HCT116 (cell line): Measurements from ENCODE around the gene PLG. TPM values are rescaled to one million over a fixed set of nuclear protein-coding genes. Genes with fewer than 3 reads are reported as not detected.

Experiments used
- ATAC-seq: fragments of 200-7000 bp; cut with Tn5 transposase; 2 replicates; pipeline ENCODE4 v1.9.1; 2020; ENCODE audit warnings: mild to moderate bottlenecking, moderate library complexity
- BruUV-seq: library from RNA; stranded (reverse); fragments of 400-500 nt; replicated peaks from 2 replicates; lab custom pipeline; 2021; lab: Mats Ljungman, UMichigan
- CTCF ChIA-PET: fragments of 300-600 bp; sonication (Branson Sonifier 250); formaldehyde crosslinking; loops from one replicate; lab custom pipeline; 2021; ENCODE audit warnings: antibody characterized with exemption; lab: Charles Lee
- POLR2A ChIA-PET: fragments of 300-600, 350-600 bp; sonication (Branson Sonifier 250); formaldehyde crosslinking; loops from one replicate; lab custom pipeline; 2021; ENCODE audit warnings: antibody characterized with exemption; lab: Charles Lee
- RAD21 ChIA-PET, 2 experiments: fragments of 300-600 bp; sonication (Branson Sonifier 250); formaldehyde crosslinking; loops; one replicate each; lab custom pipeline; 2023; ENCODE audit warnings: low total read pairs in 2 of 2; ENCODE audit not compliant: uncharacterized antibody in 2 of 2, unreplicated experiment in 2 of 2, low non-redundant PET in 1 of 2; lab: Charles Lee
- DNase-seq: peaks from one replicate; pipeline ENCODE4 v3.0.0-alpha.2; 2010; ENCODE audit warnings: low read depth, low spot score
- H2AFZ ChIP-seq: fragments of 200-600 bp; shearing (Covaris generic), sonication (generic); 2 replicates; pipeline ENCODE4 v1.6.1; 2017; ENCODE audit warnings: low read depth, mixed run types, mixed read lengths, antibody characterized with exemption, low read length; ENCODE audit not compliant: poor library complexity, severe bottlenecking
- H3K27ac ChIP-seq: 2 replicates; pipeline ENCODE4 v1.5.1; 2012; ENCODE audit warnings: low read depth, low read length
- H3K27me3 ChIP-seq: fragments of 200-600 bp; sonication (generic); 2 replicates; pipeline ENCODE4 v1.6.1; 2016; ENCODE audit warnings: mixed run types, low read length, mixed read lengths; ENCODE audit not compliant: insufficient read depth
- H3K36me3 ChIP-seq, 2 experiments: fragments of 200-500 bp in 1 of 2; fragments of 200-600 bp in 1 of 2; sonication (Bioruptor generic) in 1 of 2; sonication (generic) in 1 of 2; 2 replicates each; pipeline versions ENCODE4 v1.5.1 to v1.6.1; 2014 to 2016; ENCODE audit warnings: low read length in 2 of 2, inconsistent platforms in 1 of 2, mixed read lengths in 1 of 2, mixed run types in 1 of 2; ENCODE audit not compliant: insufficient read depth in 2 of 2, control insufficient read depth in 1 of 2
- H3K4me1 ChIP-seq, 2 experiments: fragments of 200-600 bp in 1 of 2; sonication (generic) in 1 of 2; 2 replicates each; pipeline versions ENCODE4 v1.5.1 to v1.6.1; 2012 to 2017; ENCODE audit warnings: low read length in 2 of 2, inconsistent platforms in 1 of 2, mild to moderate bottlenecking in 1 of 2, mixed read lengths in 1 of 2, mixed run types in 1 of 2, moderate library complexity in 1 of 2; ENCODE audit not compliant: insufficient read depth in 2 of 2, control insufficient read depth in 1 of 2
- H3K4me2 ChIP-seq: fragments of 200-600 bp; sonication (generic); 2 replicates; pipeline ENCODE4 v1.6.1; 2017; ENCODE audit warnings: mixed run types, low read length, mixed read lengths
- H3K4me3 ChIP-seq, 2 experiments: fragments of 200-600 bp in 1 of 2; sonication (generic) in 1 of 2; replicated peaks in 1 of 2; 2 replicates each; pipeline ENCODE4 v1.5.1; 2011 to 2016; ENCODE audit warnings: low read length in 2 of 2, control low read depth in 1 of 2, low read depth in 1 of 2, mild to moderate bottlenecking in 1 of 2, mixed read lengths in 1 of 2, mixed run types in 1 of 2
- H3K79me2 ChIP-seq: fragments of 200-600 bp; sonication (generic); 2 replicates; pipeline ENCODE4 v1.6.1; 2017; ENCODE audit warnings: mild to moderate bottlenecking, mixed run types, low read length, moderate library complexity, mixed read lengths; ENCODE audit not compliant: insufficient read depth
- H3K9ac ChIP-seq: fragments of 200-600 bp; sonication (generic); 2 replicates; pipeline ENCODE4 v1.6.1; 2016; ENCODE audit warnings: low read length, mixed read lengths
- H3K9me2 ChIP-seq: fragments of 200-600 bp; sonication (generic), shearing (Covaris generic); 2 replicates; pipeline ENCODE4 v1.6.1; 2017; ENCODE audit warnings: mixed run types, mild to moderate bottlenecking, moderate library complexity; ENCODE audit not compliant: insufficient read depth
- H3K9me3 ChIP-seq, 2 experiments: fragments of 200-500 bp in 1 of 2; fragments of 200-600 bp in 1 of 2; sonication (Bioruptor generic) in 1 of 2; sonication (generic) in 1 of 2; 2 replicates each; pipeline ENCODE4 v1.6.1; 2014 to 2017; ENCODE audit warnings: low read length in 2 of 2, mixed read lengths in 2 of 2, inconsistent platforms in 1 of 2, low read depth in 1 of 2, mild to moderate bottlenecking in 1 of 2, mixed run types in 1 of 2, moderate library complexity in 1 of 2; ENCODE audit not compliant: control insufficient read depth in 1 of 2, insufficient read depth in 1 of 2
- H4K20me1 ChIP-seq: fragments of 200-600 bp; sonication (generic), shearing (Covaris generic); 2 replicates; pipeline ENCODE4 v1.6.1; 2017; ENCODE audit warnings: mixed run types, mild to moderate bottlenecking, moderate library complexity; ENCODE audit not compliant: insufficient read depth
- CBX3 ChIP-seq: IDR thresholded peaks from 2 replicates; pipeline ENCODE4 v1.6.1; 2012; ENCODE audit warnings: low read depth
- CEBPB ChIP-seq: IDR thresholded peaks from 2 replicates; pipeline ENCODE4 v1.6.1; 2012; ENCODE audit warnings: low read depth
- EGR1 ChIP-seq: IDR thresholded peaks from 2 replicates; pipeline ENCODE4 v1.6.1; 2012; ENCODE audit warnings: low read depth
- ELF1 ChIP-seq: IDR thresholded peaks from 2 replicates; pipeline ENCODE4 v1.6.1; 2012; ENCODE audit warnings: low read depth, borderline replicate concordance
- EZH2 ChIP-seq: fragments of 200-600 bp; sonication (generic); IDR thresholded peaks from 2 replicates; pipeline ENCODE4 v1.6.1; 2017; ENCODE audit warnings: antibody characterized with exemption, mixed run types
- FOSL1 ChIP-seq: IDR thresholded peaks from 2 replicates; pipeline ENCODE4 v1.6.1; 2012; ENCODE audit warnings: low read depth
- JUND ChIP-seq: IDR thresholded peaks from 2 replicates; pipeline ENCODE4 v1.6.1; 2012
- POLR2A ChIP-seq: IDR thresholded peaks from 2 replicates; pipeline ENCODE4 v1.7.0; 2011; ENCODE audit warnings: borderline replicate concordance; ENCODE audit not compliant: insufficient read depth, insufficient read length; ENCODE audit errors: extremely low read depth
- POLR2AphosphoS5 ChIP-seq: IDR thresholded peaks from 2 replicates; pipeline ENCODE4 v1.6.1; 2011; ENCODE audit warnings: mild to moderate bottlenecking, low read depth, low read length, moderate library complexity
- RAD21 ChIP-seq: IDR thresholded peaks from 2 replicates; pipeline ENCODE4 v1.6.1; 2012; ENCODE audit warnings: low read depth, mild to moderate bottlenecking
- SP1 ChIP-seq: IDR thresholded peaks from 2 replicates; pipeline ENCODE4 v1.6.1; 2012; ENCODE audit warnings: low read depth
- YY1 ChIP-seq: IDR thresholded peaks from 2 replicates; pipeline ENCODE4 v1.6.1; 2011; ENCODE audit warnings: low read length, low read depth, moderate library complexity, mild to moderate bottlenecking; ENCODE audit not compliant: insufficient replicate concordance; ENCODE audit errors: extremely low read depth
- ZNF274 ChIP-seq: fragments of 200-500 bp; sonication (Bioruptor generic); IDR thresholded peaks from 2 replicates; pipeline ENCODE4 v1.6.1; 2014; ENCODE audit warnings: mild to moderate bottlenecking, low read depth, low read length, inconsistent platforms
- intact Hi-C: fragments of 100-400 bp; cut with micrococcal nuclease; formaldehyde crosslinking; loops from 2 replicates; pipeline ENCODE4 v1.10.0; 2022
- total RNA-seq: library from RNA; stranded (reverse); gene quantifications from one replicate; pipeline ENCODE4 v1.2.1, GENCODE V29; 2021; ENCODE audit not compliant: unreplicated experiment
- TF ChIP-seq, protein P1 (sequence below), 3 experiments: fragments of 200-600 bp in 1 of 3; sonication (generic) in 1 of 3; IDR thresholded peaks in 2 of 3; conservative IDR thresholded peaks in 1 of 3; 2 replicates each; pipeline ENCODE4 v1.5.1; 2012 to 2017; ENCODE audit warnings: low read depth in 2 of 3, low read length in 2 of 3, antibody characterized with exemption in 1 of 3, borderline replicate concordance in 1 of 3, control low read depth in 1 of 3, mild to moderate bottlenecking in 1 of 3, mixed read lengths in 1 of 3, mixed run types in 1 of 3, moderate library complexity in 1 of 3; ENCODE audit not compliant: insufficient read depth in 1 of 3
- TF ChIP-seq, protein P2 (sequence below): IDR thresholded peaks from 2 replicates; pipeline ENCODE4 v1.6.1; 2012; ENCODE audit warnings: low read depth
- TF ChIP-seq, protein P3 (sequence below): IDR thresholded peaks from 2 replicates; pipeline ENCODE4 v1.6.1; 2011; ENCODE audit warnings: mild to moderate bottlenecking, low read length, moderate library complexity; ENCODE audit not compliant: insufficient replicate concordance; ENCODE audit errors: extremely low read depth
- TF ChIP-seq, protein P4 (sequence below): IDR thresholded peaks from 2 replicates; pipeline ENCODE4 v1.6.1; 2012
- TF ChIP-seq, protein P5 (sequence below): IDR thresholded peaks from 2 replicates; pipeline ENCODE4 v1.6.1; 2012

The PLG gene
- total RNA-seq, 1 experiment from 2014 or later = 0.69 TPM

DNA sequence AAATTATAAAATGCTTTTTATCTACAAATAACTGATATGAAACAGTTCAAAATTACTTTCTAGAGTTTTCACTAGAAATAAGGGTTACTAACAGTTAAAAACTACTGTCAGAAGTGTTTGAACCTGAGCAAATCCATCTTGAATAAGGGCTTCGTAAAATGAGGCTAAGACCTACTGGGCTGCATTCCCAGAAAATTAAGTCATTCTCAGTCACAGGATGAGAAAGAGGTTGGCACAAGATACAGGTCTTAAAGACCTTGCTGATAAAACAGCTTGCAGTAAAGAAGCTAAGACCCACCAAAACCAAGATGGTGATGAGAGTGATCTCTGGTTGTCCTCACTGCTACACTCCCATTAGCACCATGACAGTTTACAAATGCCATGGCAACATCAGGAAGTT, 93.7 kb downstream of the PLG start:
- ChIA-PET CTCF (no interaction called here), POLR2A (no interaction called here), RAD21 (no interaction called here)
- intact Hi-C loops = no loop called here
- Histone ChIP-seq H3K79me2 (no peaks in the 10 kb centered on the region), H3K9me2 (no peaks in the 10 kb centered on the region), H3K4me3 (no peak overlapping the region), H3K9ac (no peak overlapping the region), H3K4me2 (no peak overlapping the region), H4K20me1 (no peaks in the 10 kb centered on the region), H3K36me3 (no peaks in the 10 kb centered on the region), H3K4me1 (peaks cover 8 to 32% of the 10 kb centered on the region in 2 experiments), H3K27me3 (no peaks in the 10 kb centered on the region), H3K27ac (no peak overlapping the region), H3K9me3 (no peaks in the 10 kb centered on the region), H2AFZ (peak overlapping the region; percentile 56)
- TF ChIP-seq JUND (0 out of 2 replicates have a peak, but pooled peaks have one; percentile 27), EGR1 (no peak), YY1 (no peak), EZH2 (no peak), POLR2A (no peak), ZNF274 (no peak), ELF1 (no peak), POLR2AphosphoS5 (no peak), FOSL1 (peak; percentile 41; the same call in 1 of the 2 replicates), SP1 (peak; percentile 23; the same call in 1 of the 2 replicates), CBX3 (peak; percentile 34; the same call in 1 of the 2 replicates), RAD21 (no peak), CEBPB (0 out of 2 replicates have a peak, but pooled peaks have one; percentile 12)
- TF ChIP-seq, protein P1, sequence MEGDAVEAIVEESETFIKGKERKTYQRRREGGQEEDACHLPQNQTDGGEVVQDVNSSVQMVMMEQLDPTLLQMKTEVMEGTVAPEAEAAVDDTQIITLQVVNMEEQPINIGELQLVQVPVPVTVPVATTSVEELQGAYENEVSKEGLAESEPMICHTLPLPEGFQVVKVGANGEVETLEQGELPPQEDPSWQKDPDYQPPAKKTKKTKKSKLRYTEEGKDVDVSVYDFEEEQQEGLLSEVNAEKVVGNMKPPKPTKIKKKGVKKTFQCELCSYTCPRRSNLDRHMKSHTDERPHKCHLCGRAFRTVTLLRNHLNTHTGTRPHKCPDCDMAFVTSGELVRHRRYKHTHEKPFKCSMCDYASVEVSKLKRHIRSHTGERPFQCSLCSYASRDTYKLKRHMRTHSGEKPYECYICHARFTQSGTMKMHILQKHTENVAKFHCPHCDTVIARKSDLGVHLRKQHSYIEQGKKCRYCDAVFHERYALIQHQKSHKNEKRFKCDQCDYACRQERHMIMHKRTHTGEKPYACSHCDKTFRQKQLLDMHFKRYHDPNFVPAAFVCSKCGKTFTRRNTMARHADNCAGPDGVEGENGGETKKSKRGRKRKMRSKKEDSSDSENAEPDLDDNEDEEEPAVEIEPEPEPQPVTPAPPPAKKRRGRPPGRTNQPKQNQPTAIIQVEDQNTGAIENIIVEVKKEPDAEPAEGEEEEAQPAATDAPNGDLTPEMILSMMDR (IDR thresholded peaks at IDR 0.05 in 2 of 3, conservative IDR thresholded peaks at IDR 0.05 in 1 of 3; ENCODE audit: borderline replicate concordance in 1 of 3, insufficient read depth in 1 of 3, low read depth in 2 of 3, low read length in 2 of 3) = no peak
- TF ChIP-seq, protein P2, sequence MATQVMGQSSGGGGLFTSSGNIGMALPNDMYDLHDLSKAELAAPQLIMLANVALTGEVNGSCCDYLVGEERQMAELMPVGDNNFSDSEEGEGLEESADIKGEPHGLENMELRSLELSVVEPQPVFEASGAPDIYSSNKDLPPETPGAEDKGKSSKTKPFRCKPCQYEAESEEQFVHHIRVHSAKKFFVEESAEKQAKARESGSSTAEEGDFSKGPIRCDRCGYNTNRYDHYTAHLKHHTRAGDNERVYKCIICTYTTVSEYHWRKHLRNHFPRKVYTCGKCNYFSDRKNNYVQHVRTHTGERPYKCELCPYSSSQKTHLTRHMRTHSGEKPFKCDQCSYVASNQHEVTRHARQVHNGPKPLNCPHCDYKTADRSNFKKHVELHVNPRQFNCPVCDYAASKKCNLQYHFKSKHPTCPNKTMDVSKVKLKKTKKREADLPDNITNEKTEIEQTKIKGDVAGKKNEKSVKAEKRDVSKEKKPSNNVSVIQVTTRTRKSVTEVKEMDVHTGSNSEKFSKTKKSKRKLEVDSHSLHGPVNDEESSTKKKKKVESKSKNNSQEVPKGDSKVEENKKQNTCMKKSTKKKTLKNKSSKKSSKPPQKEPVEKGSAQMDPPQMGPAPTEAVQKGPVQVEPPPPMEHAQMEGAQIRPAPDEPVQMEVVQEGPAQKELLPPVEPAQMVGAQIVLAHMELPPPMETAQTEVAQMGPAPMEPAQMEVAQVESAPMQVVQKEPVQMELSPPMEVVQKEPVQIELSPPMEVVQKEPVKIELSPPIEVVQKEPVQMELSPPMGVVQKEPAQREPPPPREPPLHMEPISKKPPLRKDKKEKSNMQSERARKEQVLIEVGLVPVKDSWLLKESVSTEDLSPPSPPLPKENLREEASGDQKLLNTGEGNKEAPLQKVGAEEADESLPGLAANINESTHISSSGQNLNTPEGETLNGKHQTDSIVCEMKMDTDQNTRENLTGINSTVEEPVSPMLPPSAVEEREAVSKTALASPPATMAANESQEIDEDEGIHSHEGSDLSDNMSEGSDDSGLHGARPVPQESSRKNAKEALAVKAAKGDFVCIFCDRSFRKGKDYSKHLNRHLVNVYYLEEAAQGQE = no peak
- TF ChIP-seq, protein P3, sequence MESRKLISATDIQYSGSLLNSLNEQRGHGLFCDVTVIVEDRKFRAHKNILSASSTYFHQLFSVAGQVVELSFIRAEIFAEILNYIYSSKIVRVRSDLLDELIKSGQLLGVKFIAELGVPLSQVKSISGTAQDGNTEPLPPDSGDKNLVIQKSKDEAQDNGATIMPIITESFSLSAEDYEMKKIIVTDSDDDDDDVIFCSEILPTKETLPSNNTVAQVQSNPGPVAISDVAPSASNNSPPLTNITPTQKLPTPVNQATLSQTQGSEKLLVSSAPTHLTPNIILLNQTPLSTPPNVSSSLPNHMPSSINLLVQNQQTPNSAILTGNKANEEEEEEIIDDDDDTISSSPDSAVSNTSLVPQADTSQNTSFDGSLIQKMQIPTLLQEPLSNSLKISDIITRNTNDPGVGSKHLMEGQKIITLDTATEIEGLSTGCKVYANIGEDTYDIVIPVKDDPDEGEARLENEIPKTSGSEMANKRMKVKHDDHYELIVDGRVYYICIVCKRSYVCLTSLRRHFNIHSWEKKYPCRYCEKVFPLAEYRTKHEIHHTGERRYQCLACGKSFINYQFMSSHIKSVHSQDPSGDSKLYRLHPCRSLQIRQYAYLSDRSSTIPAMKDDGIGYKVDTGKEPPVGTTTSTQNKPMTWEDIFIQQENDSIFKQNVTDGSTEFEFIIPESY = no peak
- TF ChIP-seq, protein P4, sequence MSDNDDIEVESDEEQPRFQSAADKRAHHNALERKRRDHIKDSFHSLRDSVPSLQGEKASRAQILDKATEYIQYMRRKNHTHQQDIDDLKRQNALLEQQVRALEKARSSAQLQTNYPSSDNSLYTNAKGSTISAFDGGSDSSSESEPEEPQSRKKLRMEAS = no peak
- TF ChIP-seq, protein P5, sequence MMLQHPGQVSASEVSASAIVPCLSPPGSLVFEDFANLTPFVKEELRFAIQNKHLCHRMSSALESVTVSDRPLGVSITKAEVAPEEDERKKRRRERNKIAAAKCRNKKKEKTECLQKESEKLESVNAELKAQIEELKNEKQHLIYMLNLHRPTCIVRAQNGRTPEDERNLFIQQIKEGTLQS = no peak; the same call in 1 of the 2 replicates
- BruUV-seq = no TSS peak
- no peak for DNase-seq
- ATAC-seq = no peak
